AG10803 (cell line): Measurements from ENCODE around the gene ANO10.
"Not testable (repeated sequence)": the region's sequence is repeated elsewhere in the genome, so short reads cannot be mapped to it uniquely, and the experiment has no call there.

ENCODE experiments used
- DNase-seq: peaks from one replicate; pipeline ENCODE4 v3.0.0; 2010; ENCODE audit warnings: low read depth
- H3K4me3 ChIP-seq: 2 replicates; pipeline ENCODE4 v1.5.1; 2011; ENCODE audit warnings: mild to moderate bottlenecking, low read length, control low read depth
- TF ChIP-seq, protein P1 (sequence below): conservative IDR thresholded peaks from 2 replicates; pipeline ENCODE4 v1.5.1; 2011; ENCODE audit warnings: mild to moderate bottlenecking, low read length, control low read depth, inconsistent platforms

Gene ANO10

DNA sequence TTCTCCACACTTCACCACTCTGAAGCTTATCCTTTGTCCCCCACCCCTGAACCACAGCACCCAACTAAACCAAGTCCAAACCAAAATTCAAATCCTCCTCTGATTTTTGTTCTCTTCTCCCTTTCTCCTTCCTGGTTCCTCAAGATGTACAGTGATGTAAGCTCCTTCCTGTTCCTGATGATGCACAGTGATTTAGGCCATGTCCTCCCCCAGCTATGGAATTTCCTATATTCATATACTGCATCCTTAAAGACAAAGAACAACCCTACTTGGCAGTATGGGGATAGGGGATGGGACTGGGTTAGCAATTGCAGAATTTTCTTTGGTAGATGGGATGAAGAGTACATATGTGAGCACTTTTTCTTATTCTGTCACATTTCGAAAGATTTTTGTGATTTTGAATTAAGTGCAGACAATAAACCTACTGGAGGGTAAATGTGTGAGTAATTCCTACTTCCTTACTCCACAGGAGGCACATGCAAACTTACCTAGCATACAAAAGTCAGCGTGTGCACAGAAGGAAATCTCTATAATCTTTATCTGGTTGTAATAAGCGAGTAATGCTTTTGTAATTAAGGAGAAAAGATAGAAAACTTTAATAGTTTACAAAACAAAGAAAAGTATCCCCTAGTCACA lies 125.0 kb downstream of the ANO10 start:
- TF ChIP-seq, protein P1, sequence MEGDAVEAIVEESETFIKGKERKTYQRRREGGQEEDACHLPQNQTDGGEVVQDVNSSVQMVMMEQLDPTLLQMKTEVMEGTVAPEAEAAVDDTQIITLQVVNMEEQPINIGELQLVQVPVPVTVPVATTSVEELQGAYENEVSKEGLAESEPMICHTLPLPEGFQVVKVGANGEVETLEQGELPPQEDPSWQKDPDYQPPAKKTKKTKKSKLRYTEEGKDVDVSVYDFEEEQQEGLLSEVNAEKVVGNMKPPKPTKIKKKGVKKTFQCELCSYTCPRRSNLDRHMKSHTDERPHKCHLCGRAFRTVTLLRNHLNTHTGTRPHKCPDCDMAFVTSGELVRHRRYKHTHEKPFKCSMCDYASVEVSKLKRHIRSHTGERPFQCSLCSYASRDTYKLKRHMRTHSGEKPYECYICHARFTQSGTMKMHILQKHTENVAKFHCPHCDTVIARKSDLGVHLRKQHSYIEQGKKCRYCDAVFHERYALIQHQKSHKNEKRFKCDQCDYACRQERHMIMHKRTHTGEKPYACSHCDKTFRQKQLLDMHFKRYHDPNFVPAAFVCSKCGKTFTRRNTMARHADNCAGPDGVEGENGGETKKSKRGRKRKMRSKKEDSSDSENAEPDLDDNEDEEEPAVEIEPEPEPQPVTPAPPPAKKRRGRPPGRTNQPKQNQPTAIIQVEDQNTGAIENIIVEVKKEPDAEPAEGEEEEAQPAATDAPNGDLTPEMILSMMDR: no peak
- DNase-seq: no peak

DNA sequence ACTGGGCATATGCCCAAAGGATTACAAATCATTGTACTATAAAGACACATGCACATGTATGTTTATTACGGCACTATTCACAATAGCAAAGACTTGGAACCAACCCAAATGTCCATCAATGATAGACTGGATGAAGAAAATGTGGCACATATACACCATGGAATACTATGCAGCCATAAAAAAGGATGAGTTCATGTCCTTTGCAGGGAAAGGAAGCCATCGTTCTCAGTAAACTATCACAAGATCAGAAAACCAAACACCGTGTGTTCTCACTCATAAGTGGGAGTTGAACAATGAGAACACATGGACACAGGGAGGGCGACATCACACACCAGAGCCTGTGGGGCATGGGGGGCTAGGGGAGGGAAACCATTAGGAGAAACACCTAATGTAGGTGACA lies 128.9 kb downstream of the ANO10 start:
- not testable (repeated sequence) for DNase-seq, H3K4me3 ChIP-seq

More for the DNA sequence above, 125.0 kb downstream of the ANO10 start:
- no peak overlapping the region for H3K4me3 ChIP-seq

DNA sequence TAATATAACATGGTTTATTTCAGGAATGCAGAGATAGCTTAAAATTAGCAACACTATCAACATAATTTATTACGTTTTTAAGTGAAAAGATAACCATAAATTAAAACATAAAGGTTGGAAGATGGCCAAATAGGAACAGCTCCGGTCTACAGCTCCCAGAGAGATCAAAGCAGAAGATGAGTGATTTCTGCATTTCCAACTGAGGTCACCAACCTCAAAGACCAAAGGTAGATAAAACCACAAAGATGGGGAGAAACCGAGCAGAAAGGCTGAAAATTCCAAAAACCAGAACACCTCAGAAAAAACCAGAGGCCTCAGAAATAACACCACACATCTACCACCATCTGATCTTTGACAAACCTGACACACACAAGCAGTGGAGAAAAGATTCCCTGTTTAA lies 130.0 kb downstream of the ANO10 start:
- H3K4me3 ChIP-seq, DNase-seq: not testable (repeated sequence)

DNA sequence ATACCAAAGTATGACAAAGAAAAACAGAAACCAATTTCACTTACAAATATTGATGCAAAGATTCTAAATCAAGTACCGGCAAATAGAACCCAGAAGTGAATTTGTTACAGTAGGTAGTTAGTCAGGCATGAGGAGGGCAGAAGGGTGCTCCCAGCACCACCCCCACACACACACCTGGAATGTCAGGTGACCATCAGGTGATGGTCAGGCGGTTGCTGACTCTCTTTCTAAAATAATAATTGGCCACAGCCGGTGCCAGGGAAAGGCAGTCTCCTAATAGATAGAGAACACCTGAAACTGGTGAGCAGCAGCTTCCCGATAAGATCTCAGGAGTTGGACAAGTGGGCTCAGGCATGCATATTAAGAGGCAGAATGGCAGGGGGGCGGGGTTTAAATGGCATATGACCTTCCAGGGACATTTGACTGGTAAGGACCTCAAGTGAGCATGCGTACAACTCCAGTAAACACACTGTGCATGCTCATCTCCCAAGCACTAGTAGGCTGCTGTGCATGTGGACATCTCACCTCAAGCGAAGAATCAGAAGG lies 131.1 kb downstream of the ANO10 start:
- DNase-seq: no peak
- TF ChIP-seq, protein P1: no peak
- H3K4me3 ChIP-seq: no peak overlapping the region

DNA sequence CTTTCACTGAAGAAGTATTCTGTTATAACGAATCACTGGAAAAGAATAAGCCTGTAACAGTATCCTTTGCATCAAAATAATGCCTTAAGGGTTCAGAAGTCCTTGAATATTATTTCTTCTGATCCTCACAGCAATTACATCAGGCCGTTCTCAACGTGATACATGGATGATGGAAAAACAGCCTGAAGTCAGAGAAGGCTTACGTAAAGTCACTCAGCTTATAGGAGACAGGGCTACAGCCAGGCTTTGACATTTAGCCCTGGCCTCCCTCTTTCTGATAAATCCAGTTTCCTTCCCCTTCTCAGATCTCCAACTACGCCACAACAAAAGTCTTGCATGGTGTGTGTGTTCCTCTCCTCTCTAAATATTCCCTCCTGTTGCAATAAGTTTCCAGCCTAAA lies 131.9 kb downstream of the ANO10 start:
- DNase-seq: no peak
- H3K4me3 ChIP-seq: no peak overlapping the region
- TF ChIP-seq, protein P1: no peak

DNA sequence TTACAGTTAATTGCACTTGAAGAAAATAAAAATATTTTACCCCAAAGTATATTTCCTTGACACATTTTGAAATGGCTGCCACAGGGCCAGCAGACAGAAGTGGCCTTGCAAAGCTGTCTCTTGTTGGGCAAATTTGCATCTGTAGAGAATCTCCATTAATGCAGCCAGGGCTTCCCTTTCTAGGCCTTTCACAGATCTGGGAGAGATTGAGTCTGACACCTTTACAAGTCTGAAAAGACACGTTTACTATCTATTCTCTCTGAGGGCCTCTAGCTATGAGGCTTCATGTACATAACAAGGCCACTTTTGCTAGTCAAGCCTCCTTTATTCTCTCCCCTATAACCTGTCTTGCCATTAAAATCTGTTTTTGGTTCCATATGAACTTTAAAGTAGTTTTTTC lies 135.9 kb downstream of the ANO10 start:
- no peak for DNase-seq
- TF ChIP-seq, protein P1: no peak
- no peak overlapping the region for H3K4me3 ChIP-seq

DNA sequence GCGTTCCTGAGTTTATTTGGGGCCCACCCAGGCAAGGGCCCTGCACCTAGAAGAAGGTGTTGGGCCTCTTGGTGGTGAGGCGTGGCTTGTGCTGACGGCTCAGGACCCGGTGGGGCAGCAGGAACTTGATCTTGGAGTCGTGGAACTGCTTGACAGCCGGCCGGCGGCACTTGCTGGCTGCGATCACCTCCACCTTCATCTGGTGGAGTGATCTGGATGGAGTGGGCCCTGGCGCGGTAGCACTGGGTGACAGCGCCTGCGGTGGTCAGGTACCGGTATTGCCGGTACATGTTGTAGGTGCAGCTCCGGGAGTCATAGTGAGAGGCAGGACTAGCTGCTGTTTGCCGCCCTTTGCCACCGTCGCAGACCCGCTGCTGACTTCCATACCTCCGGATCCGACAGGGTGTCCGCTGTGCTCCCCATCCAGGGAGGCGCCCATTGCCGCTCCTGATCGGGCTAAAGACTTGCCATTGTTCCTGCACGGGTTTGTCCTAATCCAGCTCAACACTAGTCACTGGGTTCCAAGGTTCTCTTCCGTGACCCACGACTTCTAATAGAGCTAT lies 136.8 kb downstream of the ANO10 start:
- TF ChIP-seq, protein P1: no peak
- DNase-seq: no peak

DNA sequence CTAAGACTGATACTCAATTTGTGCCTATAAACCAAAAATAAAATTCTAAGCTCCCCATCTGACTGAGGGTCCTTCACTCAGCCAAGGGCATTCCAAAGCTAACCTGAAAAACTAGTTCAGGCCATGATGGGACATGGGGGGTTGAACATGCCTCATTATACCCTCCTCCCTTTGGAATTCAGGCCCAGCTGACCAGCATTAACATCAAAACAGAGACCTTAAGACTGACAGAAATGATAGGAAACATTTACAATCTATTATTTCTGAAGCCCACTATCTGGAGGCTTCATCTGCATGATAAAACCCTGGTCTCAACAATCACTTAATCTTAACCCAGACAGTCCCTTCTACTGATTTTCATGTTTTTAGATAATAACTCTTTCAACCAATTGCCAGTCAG lies 140.4 kb downstream of the ANO10 start:
- DNase-seq: no peak
- H3K4me3 ChIP-seq: no peak overlapping the region
- TF ChIP-seq, protein P1: no peak

More for the DNA sequence above, 136.8 kb downstream of the ANO10 start:
- H3K4me3 ChIP-seq: no peak overlapping the region

DNA sequence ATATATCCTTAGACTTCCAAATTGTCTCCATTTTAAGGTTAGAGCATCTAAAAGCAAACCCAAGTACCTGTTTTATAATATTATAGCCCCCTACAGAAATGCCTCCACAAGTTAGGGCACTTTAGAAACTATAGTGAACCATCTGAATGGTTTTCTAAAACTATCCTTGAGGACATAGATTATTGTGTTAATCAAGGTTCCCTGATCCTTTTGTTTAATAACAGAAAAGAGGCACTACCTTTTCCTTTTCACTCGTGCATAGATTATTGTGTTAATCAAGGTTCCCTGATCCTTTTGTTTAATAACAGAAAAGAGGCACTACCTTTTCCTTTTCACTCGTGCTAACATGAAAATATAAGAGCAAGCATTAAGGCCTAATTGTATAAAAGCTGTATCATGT lies 143.0 kb downstream of the ANO10 start:
- not testable (repeated sequence) for H3K4me3 ChIP-seq, DNase-seq
